B cell (primary cell): ENCODE results near the gene CDC37L1.

ENCODE experiments used
- CTCF ChIP-seq: fragments of 200-600 bp; IDR thresholded peaks from one replicate; pipeline ENCODE4 v1.8.0; 2022; ENCODE audit warnings: antibody characterized with exemption, mild to moderate bottlenecking
- EZH2 ChIP-seq: IDR thresholded peaks from 2 replicates; pipeline ENCODE4 v1.6.1; 2012; ENCODE audit warnings: borderline replicate concordance, low read depth, mild to moderate bottlenecking, moderate library complexity, low read length; ENCODE audit not compliant: insufficient read depth, poor library complexity, severe bottlenecking

GRCh38 chr9:4656621-4657020 is 22.7 kb upstream of the CDC37L1 start:
- TF ChIP-seq CTCF, result no peak
- TF ChIP-seq EZH2, result no peak
